Cardiac fibroblast (primary cell): ENCODE measurements around the gene RPL29.
"Not testable (repeated sequence)": the region's sequence is repeated elsewhere in the genome, so short reads cannot be mapped to it uniquely, and the experiment has no call there.

ENCODE experiments used
- DNase-seq, 2 donors: peaks; one replicate each; pipeline versions ENCODE4 v3.0.0 to v3.0.0-alpha.2; 2010; ENCODE audit warnings: low read depth in 2 of 2
- H3K4me3 ChIP-seq, 2 donors: replicated peaks in 1 of 2; 1 replicate in 1 of 2; 2 replicates in 1 of 2; pipeline ENCODE4 v1.5.1; 2011; ENCODE audit warnings: low read depth in 2 of 2, low read length in 2 of 2, mild to moderate bottlenecking in 2 of 2, moderate library complexity in 1 of 2
- TF ChIP-seq, protein P1 (sequence below): IDR thresholded peaks from one replicate; pipeline ENCODE4 v1.5.1; 2011; ENCODE audit warnings: low read depth, mild to moderate bottlenecking, low read length, inconsistent platforms

RPL29 gene

DNA sequence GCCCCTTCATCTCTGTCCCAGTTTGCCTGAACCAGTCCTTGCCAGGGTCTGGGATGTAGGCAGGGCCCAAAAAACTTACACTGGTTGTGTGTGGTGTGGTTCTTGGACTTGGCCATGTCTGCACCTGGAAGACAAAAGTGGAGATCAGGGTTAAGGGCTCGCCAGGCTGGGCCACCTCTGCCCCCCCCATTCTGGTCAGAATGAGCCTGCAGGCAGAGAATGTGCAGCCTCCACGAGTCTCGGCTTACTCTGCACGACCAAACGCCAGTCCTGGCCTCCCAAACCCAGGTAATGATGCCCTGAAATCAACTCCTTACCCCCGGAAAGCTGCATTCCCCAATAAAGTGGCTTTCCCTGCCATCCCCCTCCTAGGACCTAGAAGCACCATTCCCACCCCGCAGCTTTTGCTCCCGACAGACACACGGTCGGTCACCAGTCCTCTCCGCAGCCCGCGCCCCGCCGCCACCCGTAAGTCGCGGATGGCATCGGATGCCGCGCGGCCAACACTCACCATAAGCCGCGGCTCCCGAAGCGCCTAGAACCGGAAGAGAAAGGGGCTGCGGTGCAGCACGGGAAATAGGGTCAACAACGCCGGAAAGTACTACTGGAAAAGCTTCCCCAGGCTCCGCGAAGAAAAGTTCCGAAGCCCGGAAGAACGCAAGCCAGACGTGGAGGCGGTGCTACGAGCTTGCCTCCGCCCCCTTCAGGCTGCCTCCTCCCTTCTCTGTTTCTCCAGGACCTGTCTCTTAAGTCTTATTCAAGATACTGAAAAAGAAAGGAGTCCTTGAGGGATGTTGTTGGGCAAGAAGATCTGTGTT is at the start of gene RPL29:
RPL29 (minus strand) TSS at position 550 of the 818 bp plus-strand sequence; CDS start at position 116, 434 bp downstream.
- DNase-seq: peak; percentile 97
- peak within 1 kb of the TSS; percentile 77 to 89 for H3K4me3 ChIP-seq
- TF ChIP-seq, protein P1, sequence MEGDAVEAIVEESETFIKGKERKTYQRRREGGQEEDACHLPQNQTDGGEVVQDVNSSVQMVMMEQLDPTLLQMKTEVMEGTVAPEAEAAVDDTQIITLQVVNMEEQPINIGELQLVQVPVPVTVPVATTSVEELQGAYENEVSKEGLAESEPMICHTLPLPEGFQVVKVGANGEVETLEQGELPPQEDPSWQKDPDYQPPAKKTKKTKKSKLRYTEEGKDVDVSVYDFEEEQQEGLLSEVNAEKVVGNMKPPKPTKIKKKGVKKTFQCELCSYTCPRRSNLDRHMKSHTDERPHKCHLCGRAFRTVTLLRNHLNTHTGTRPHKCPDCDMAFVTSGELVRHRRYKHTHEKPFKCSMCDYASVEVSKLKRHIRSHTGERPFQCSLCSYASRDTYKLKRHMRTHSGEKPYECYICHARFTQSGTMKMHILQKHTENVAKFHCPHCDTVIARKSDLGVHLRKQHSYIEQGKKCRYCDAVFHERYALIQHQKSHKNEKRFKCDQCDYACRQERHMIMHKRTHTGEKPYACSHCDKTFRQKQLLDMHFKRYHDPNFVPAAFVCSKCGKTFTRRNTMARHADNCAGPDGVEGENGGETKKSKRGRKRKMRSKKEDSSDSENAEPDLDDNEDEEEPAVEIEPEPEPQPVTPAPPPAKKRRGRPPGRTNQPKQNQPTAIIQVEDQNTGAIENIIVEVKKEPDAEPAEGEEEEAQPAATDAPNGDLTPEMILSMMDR: no peak

DNA sequence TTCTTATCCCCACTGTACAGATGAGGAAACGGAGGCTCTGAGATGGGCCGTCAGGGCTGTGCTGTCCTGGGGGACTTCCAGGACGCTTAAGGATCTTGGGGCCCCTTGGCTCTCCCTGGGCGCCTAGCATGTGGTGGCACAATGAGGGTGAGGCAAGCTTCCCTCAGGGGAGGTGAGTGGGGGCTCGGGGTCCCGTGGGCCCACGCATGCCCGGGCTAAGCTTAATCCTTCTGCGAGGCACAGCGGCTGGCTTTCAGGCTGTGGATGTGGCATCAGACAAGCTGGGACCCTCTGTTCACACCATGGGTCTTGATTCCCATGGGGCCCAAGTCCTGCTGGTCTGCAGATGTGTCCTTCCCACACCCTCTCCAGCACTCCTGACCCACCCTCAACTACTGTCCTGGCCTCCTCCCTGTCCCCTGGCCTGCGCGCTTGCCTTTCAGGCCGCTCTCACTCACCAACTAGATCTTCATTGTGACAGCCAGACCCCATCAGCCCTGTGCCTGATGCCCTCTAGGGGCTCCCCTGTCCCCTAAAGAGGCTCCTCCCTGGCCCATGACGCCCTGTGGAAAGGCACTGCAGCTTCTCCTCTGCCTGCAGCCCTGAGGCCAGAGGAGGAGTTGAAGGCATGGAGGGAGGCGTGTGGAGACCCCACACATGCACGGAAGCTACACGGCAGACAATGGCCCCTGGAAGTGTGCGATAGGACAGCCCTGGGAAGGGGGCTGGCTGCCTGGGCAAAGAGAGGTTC is 49.3 kb upstream of the RPL29 start:
- no peak overlapping the region for H3K4me3 ChIP-seq
- DNase-seq: no peak
- TF ChIP-seq, protein P1: no peak

DNA sequence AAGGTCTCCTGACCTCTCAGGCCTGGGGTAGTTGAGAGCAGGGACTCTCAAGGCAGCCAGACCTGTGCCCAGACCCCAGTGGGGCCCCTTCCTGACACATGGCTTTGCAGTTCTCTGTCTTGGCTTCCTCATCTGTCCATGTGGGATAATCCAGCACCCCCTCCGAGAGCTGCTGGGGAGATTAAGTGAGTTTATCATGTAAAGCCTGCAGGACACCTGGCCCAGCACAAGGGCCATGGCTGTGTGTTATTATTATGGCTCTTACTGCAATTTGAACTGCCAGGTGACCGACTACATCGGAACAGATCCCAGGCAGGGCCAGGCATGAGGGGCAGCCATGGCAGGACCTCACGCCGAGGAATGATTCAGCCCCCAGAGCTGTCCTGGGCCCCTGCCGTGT is 48.1 kb upstream of the RPL29 start:
- no peak for DNase-seq
- no peak overlapping the region for H3K4me3 ChIP-seq
- TF ChIP-seq, protein P1: no peak

DNA sequence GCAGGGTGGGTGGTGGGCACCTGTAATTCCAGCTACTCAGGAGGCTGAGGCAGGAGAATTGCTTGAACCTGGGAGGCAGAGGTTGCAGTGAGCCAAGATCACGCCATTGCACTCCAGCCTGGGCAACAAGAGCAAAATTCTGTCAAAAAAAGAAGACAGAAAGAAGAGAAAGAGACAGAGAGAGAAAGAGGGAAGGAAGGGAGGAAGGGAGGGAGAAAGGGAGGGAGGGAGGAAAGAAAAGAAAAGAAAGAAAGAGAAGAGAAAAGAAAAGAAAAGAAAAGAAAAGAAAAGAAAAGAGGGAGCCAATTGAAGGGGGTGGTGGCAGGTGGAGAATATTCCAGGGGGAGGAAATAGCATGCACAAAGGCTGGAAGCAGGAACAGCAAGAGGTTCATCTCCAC is 47.3 kb upstream of the RPL29 start:
- not testable (repeated sequence) for H3K4me3 ChIP-seq, DNase-seq

DNA sequence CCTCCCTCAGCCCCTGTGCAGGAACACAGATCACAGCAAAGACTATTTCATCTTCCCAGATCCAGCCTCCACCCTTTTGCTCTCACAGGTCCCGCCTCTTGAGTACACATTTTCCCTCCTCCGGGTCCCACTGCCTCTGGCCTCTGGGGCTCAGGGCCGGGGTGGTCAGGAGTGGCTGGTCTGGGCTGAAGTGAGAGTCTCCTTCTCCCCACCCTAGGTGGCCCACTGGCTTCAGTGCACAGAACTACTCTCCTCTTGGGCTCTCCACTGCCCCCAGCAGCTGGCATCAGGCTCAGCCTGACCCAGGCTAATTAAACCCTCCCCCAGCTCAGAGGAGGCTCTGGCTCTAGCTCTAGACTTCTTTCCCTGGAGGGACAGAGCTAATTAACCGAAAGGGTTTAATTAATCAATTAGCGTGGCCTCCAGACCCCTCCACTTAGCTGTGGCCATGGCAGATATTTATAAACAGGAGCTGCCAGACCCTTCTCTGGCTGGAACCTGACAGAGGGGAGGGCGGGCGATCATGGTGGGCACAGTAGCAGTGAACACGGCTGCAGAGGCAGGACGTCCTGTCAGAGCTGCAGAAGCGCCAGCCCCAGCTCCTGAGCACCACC is 45.5 kb upstream of the RPL29 start:
- TF ChIP-seq, protein P1: peak; percentile 36
- no peak overlapping the region for H3K4me3 ChIP-seq
- no peak for DNase-seq

DNA sequence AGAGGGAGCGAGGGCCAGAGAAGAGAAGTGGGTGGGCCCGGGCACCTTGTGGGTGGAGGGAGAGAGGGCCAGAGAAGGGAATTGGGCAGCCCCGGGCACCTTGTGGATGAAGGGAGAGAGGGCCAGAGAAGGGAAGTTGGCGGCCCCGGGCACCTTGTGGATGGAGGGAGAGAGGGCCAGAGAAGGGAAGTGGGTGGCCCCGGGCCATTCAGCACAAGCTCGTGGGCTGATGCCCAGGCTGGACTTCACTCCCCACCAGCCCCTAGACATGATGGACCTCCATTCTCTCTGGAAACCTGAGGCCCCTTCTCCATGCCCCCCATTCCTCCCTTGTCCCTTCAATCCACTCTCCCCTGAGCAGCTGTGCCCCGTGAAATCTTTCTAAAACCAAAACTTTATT is 44.9 kb upstream of the RPL29 start:
- no peak for DNase-seq
- TF ChIP-seq, protein P1: no peak
- H3K4me3 ChIP-seq: no peak overlapping the region

DNA sequence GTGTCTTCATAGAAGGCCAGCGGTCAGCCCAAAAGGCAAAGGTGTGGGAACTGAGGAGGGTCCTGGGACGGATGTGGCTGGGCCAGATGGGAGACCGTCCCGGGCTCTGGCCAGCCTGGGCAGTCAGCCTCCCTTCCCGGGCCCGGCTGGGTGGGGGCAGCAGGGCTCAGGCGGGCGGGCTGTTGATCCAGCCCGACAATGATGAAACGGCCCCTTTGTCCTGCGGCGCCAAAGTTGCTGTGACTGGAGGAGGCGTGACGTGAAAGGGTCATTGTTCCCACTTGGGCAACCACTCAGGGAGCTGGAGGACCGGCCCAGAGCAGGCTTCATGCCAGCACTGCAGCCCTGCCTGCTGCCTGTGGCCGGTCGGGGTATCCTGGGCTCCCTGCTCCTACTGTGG is 44.2 kb upstream of the RPL29 start:
- no peak overlapping the region for H3K4me3 ChIP-seq
- TF ChIP-seq, protein P1: no peak
- DNase-seq: peak; percentile 56 to 58
